Breast epithelium (tissue), 4 donors: ENCODE measurements around the gene CENPC. TPM values are rescaled to one million over a fixed set of nuclear protein-coding genes. Genes with fewer than 3 reads are reported as not detected.

Experiments used
- DNase-seq, 2 donors: peaks; one replicate each; pipeline ENCODE4 v3.0.0-alpha.2; 2019; ENCODE audit warnings: low spot score in 2 of 2
- H3K27ac ChIP-seq, 2 donors: fragments of 200-600 bp; sonication (generic) in 1 of 2; one replicate each; pipeline ENCODE4 v1.5.1; 2016 to 2019; ENCODE audit warnings: mild to moderate bottlenecking in 1 of 2
- H3K27me3 ChIP-seq, 2 donors: fragments of 200-600 bp; sonication (generic) in 1 of 2; one replicate each; pipeline versions ENCODE4 v1.5.1 to v1.6.0; 2017 to 2019; ENCODE audit warnings: control low read depth in 1 of 2, mild to moderate bottlenecking in 1 of 2
- H3K36me3 ChIP-seq: fragments of 200-600 bp; one replicate; pipeline ENCODE4 v1.5.1; 2019
- H3K4me1 ChIP-seq, 2 donors: fragments of 200-600 bp; sonication (generic); one replicate each; pipeline ENCODE4 v1.5.1; 2016 to 2019; ENCODE audit warnings: control low read depth in 1 of 2
- H3K4me3 ChIP-seq, 3 donors: fragments of 200-600 bp; sonication (generic); 1 replicate in 2 of 3; 2 replicates in 1 of 3; pipeline ENCODE4 v1.5.1; 2016 to 2019; ENCODE audit warnings: mild to moderate bottlenecking in 3 of 3, moderate library complexity in 2 of 3
- H3K9me3 ChIP-seq, 2 donors: fragments of 200-600 bp; sonication (generic) in 1 of 2; one replicate each; pipeline ENCODE4 v1.5.1; 2016 to 2019; ENCODE audit warnings: control low read depth in 1 of 2
- POLR2A ChIP-seq: fragments of 450-650 bp; IDR thresholded peaks from one replicate; pipeline ENCODE4 v1.6.1; 2016; ENCODE audit warnings: antibody characterized with exemption, mild to moderate bottlenecking, moderate library complexity
- POLR2AphosphoS5 ChIP-seq, 3 donors: sonication (generic); formaldehyde crosslinking; IDR thresholded peaks; one replicate each; pipeline ENCODE4 v1.6.1; 2017; ENCODE audit warnings: antibody characterized with exemption in 3 of 3
- intact Hi-C: fragments of 100-400 bp; cut with DNase I; formaldehyde crosslinking; loops from one replicate; pipeline ENCODE4 v1.15.1; 2023; ENCODE audit warnings: low total_unique reads
- total RNA-seq, 3 donors: library from RNA; depleted of rRNA; stranded (reverse); fragments of >200 nt; gene quantifications; one replicate each; pipeline ENCODE4 v1.1.0, GENCODE V29; 2016
- TF ChIP-seq, protein P1 (sequence below), 3 donors: fragments of 450-650 bp; IDR thresholded peaks; one replicate each; pipeline ENCODE4 v1.5.1; 2016 to 2017; ENCODE audit warnings: antibody characterized with exemption in 3 of 3, mild to moderate bottlenecking in 3 of 3, moderate library complexity in 3 of 3

The CENPC gene
- total RNA-seq, 3 donors from 2014 or later, result 30.7 to 67.6 (median 45.9) TPM

GRCh38 chr4:67475155-67475554, 70.1 kb downstream of the CENPC start:
- no peak for DNase-seq
- Histone ChIP-seq H3K4me1 (no peaks in the 10 kb centered on the region), H3K27ac (no peak overlapping the region), H3K4me3 (no peak overlapping the region), H3K9me3 (peaks cover 0 to 5% of the 10 kb centered on the region in 2 donors), H3K36me3 (peaks cover 6% of the 10 kb centered on the region), H3K27me3 (no peaks in the 10 kb centered on the region)
- intact Hi-C loops, result no loop called here
- no peak for TF ChIP-seq POLR2AphosphoS5 (IDR thresholded peaks at IDR 0.05)
- no peak for TF ChIP-seq POLR2A
- TF ChIP-seq, protein P1, sequence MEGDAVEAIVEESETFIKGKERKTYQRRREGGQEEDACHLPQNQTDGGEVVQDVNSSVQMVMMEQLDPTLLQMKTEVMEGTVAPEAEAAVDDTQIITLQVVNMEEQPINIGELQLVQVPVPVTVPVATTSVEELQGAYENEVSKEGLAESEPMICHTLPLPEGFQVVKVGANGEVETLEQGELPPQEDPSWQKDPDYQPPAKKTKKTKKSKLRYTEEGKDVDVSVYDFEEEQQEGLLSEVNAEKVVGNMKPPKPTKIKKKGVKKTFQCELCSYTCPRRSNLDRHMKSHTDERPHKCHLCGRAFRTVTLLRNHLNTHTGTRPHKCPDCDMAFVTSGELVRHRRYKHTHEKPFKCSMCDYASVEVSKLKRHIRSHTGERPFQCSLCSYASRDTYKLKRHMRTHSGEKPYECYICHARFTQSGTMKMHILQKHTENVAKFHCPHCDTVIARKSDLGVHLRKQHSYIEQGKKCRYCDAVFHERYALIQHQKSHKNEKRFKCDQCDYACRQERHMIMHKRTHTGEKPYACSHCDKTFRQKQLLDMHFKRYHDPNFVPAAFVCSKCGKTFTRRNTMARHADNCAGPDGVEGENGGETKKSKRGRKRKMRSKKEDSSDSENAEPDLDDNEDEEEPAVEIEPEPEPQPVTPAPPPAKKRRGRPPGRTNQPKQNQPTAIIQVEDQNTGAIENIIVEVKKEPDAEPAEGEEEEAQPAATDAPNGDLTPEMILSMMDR (IDR thresholded peaks at IDR 0.05), result no peak

GRCh38 chr4:67470871-67471270, 74.4 kb downstream of the CENPC start:
- peaks cover 8% of the 10 kb centered on the region for H3K36me3 ChIP-seq
- H3K27me3 ChIP-seq, result no peaks in the 10 kb centered on the region
- no peak overlapping the region for H3K27ac ChIP-seq
- TF ChIP-seq, protein P1 (IDR thresholded peaks at IDR 0.05), result no peak
- no peaks in the 10 kb centered on the region for H3K9me3 ChIP-seq
- DNase-seq, result no peak
- H3K4me3 ChIP-seq, result no peak overlapping the region
- intact Hi-C loops, result no loop called here
- no peaks in the 10 kb centered on the region for H3K4me1 ChIP-seq

DNA sequence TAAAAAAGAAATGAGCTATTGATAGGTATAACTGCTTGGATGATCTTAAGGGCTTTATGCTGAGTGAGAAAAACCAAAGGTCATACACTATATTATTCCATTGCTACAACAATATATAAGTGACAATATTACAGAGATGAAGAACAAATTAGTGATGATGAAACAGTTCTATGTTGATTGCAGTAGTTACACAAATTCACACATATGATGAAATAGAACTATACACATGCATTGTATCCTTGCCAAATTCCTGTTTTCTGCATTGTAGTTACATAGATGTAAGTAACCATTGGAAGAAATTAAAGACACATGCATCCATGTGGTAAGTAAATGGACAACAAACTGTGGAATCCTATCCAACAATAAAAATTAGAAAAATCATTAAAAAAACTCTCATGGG, 76.5 kb downstream of the CENPC start:
- Histone ChIP-seq H3K36me3 (peaks cover 6% of the 10 kb centered on the region), H3K27me3 (no peaks in the 10 kb centered on the region), H3K4me3 (no peak overlapping the region), H3K27ac (no peak overlapping the region), H3K4me1 (no peaks in the 10 kb centered on the region), H3K9me3 (no peaks in the 10 kb centered on the region)
- no peak for TF ChIP-seq POLR2AphosphoS5 (IDR thresholded peaks at IDR 0.05)
- TF ChIP-seq, protein P1 (IDR thresholded peaks at IDR 0.05), result no peak
- TF ChIP-seq POLR2A, result no peak
- intact Hi-C loops, result no loop called here
- DNase-seq, result no peak

- intact Hi-C loops, result no loop called here
- no peak for TF ChIP-seq POLR2A
- no peak for DNase-seq
These were observed 78.6 kb downstream of the CENPC start for GRCh38 chr4:67466751-67467150.

GRCh38 chr4:67465763-67466052, 79.6 kb downstream of the CENPC start:
- no peaks in the 10 kb centered on the region for H3K27me3 ChIP-seq
- H3K4me1 ChIP-seq, result no peaks in the 10 kb centered on the region
- TF ChIP-seq POLR2A (no peak), POLR2AphosphoS5 (IDR thresholded peaks at IDR 0.05) (no peak)
- TF ChIP-seq, protein P1 (IDR thresholded peaks at IDR 0.05), result no peak
- no peak overlapping the region for H3K4me3 ChIP-seq
- DNase-seq, result no peak
- intact Hi-C loops, result no loop called here
- H3K27ac ChIP-seq, result no peak overlapping the region
- no peaks in the 10 kb centered on the region for H3K9me3 ChIP-seq
- peaks cover 6% of the 10 kb centered on the region for H3K36me3 ChIP-seq

More at GRCh38 chr4:67466751-67467150, 78.6 kb downstream of the CENPC start:
- H3K27ac ChIP-seq, result no peak overlapping the region
- H3K4me1 ChIP-seq, result no peaks in the 10 kb centered on the region
- peaks cover 6% of the 10 kb centered on the region for H3K36me3 ChIP-seq
- H3K9me3 ChIP-seq, result no peaks in the 10 kb centered on the region
- no peaks in the 10 kb centered on the region for H3K27me3 ChIP-seq
- H3K4me3 ChIP-seq, result no peak overlapping the region
